ENCODE results near the gene TRAF7.

The TRAF7 gene

DNA sequence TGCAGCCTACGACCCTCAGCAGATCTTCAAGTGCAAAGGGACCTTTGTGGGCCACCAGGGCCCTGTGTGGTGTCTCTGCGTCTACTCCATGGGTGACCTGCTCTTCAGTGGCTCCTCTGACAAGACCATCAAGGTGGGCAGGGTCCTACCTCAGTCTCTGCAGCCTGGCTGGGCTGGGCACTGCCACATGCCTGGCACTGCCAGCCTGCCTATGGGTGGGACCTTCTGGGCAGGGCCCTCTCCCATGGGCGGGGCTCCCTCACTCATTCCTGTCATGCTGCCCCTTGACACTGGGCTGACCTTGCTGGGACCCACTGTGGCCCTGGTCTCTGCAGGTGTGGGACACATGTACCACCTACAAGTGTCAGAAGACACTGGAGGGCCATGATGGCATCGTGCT is 18.3 kb downstream of the TRAF7 start:
- TF ChIP-seq, protein P1, sequence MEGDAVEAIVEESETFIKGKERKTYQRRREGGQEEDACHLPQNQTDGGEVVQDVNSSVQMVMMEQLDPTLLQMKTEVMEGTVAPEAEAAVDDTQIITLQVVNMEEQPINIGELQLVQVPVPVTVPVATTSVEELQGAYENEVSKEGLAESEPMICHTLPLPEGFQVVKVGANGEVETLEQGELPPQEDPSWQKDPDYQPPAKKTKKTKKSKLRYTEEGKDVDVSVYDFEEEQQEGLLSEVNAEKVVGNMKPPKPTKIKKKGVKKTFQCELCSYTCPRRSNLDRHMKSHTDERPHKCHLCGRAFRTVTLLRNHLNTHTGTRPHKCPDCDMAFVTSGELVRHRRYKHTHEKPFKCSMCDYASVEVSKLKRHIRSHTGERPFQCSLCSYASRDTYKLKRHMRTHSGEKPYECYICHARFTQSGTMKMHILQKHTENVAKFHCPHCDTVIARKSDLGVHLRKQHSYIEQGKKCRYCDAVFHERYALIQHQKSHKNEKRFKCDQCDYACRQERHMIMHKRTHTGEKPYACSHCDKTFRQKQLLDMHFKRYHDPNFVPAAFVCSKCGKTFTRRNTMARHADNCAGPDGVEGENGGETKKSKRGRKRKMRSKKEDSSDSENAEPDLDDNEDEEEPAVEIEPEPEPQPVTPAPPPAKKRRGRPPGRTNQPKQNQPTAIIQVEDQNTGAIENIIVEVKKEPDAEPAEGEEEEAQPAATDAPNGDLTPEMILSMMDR (IDR thresholded peaks at IDR 0.05; ENCODE audit: low read length): no peak
- TF ChIP-seq EZH2 (IDR thresholded peaks at IDR 0.05; ENCODE audit: borderline replicate concordance, low read length): no peak
- no peak overlapping the region for H2AFZ ChIP-seq (ENCODE audit: low read length)
- no peaks in the 10 kb centered on the region for H3K9me3 ChIP-seq (ENCODE audit: low read length)
- no peaks in the 10 kb centered on the region for H4K20me1 ChIP-seq (ENCODE audit: insufficient read depth, low read length)
- peaks cover 47% of the 10 kb centered on the region for H3K36me3 ChIP-seq (ENCODE audit: insufficient read depth, low read length)
- no peak overlapping the region for H3K4me3 ChIP-seq (ENCODE audit: low read depth, low read length, poor library complexity, severe bottlenecking)
- H3F3A ChIP-seq (ENCODE audit: insufficient read depth, low read length): no peaks in the 10 kb centered on the region
- no peaks in the 10 kb centered on the region for H3K4me1 ChIP-seq (ENCODE audit: insufficient read depth, low read length, severe bottlenecking)
- H3K4me2 ChIP-seq (ENCODE audit: low read length): no peak overlapping the region
- H3K27ac ChIP-seq (ENCODE audit: low read depth, low read length, poor library complexity, severe bottlenecking): no peak overlapping the region
- H3K27me3 ChIP-seq (ENCODE audit: insufficient read depth, low read length): no peaks in the 10 kb centered on the region
- H3K9me2 ChIP-seq (ENCODE audit: low read depth, low read length): no peaks in the 10 kb centered on the region
- H3K79me2 ChIP-seq (ENCODE audit: insufficient read depth, low read length): no peaks in the 10 kb centered on the region
- H3K9ac ChIP-seq (ENCODE audit: low read length): no peak overlapping the region

DNA sequence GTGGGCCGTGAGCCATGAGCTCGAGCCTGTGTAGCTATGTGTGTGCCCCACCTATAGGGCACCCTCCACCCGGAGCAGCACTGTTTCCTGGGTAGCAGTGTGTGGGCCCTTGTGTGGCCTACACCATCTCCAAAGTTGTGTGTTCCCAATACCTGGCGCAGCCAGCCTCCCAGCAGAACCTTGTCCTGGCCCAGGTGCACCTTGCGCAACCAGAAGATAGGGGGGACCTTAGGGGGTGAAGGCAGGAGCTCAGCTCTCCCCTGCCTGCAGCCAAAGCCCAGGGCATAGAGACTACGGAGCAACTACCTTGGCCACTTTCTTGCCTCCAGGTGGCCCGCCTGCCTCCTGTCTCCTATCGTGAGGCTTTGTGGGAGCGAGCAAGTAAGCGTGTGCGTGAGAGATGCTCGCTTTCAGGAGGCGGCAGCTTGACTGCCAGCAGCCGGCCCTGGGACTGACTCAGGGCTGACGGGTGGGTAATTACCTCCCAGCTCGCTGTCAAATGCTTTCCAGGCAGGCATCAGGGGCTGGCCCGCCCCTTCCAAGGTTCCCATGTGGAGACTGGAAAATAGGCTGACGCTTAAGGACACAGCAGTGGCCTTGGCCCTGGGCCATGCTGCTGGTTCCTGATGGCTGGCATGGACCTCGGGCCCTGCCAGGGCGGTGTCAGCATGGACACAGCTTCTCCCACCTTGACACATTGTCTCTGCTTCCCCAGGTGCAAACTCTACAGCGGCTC is 19.0 kb downstream of the TRAF7 start:
- H3K9ac ChIP-seq (ENCODE audit: low read length): no peak overlapping the region
- H3K27me3 ChIP-seq (ENCODE audit: insufficient read depth, low read length): no peaks in the 10 kb centered on the region

DNA sequence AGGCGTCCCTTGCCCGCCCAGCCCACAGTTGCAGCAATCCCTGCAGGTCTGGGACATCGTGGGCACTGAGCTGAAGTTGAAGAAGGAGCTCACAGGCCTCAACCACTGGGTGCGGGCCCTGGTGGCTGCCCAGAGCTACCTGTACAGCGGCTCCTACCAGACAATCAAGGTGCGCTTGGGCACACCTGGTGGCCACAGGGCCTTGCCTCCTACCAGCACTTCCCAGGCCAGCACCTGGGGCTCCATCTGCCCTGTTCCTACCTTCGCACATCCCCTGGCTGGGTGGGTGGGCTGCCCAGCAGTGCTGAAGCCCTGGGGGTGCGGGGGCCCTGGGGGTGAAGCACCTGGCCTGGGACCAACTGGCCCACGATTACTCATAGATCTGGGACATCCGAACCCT is 19.9 kb downstream of the TRAF7 start:
- Histone ChIP-seq H2AFZ (ENCODE audit: low read length) (no peak overlapping the region), H3K27me3 (ENCODE audit: insufficient read depth, low read length) (no peaks in the 10 kb centered on the region), H3K9me3 (ENCODE audit: low read length) (no peaks in the 10 kb centered on the region), H3K27ac (ENCODE audit: low read depth, low read length, poor library complexity, severe bottlenecking) (no peak overlapping the region), H3F3A (ENCODE audit: insufficient read depth, low read length) (no peaks in the 10 kb centered on the region), H3K4me2 (ENCODE audit: low read length) (no peak overlapping the region), H3K4me3 (ENCODE audit: low read depth, low read length, poor library complexity, severe bottlenecking) (no peak overlapping the region), H3K36me3 (ENCODE audit: insufficient read depth, low read length) (peaks cover 47% of the 10 kb centered on the region), H3K9ac (ENCODE audit: low read length) (no peak overlapping the region), H3K79me2 (ENCODE audit: insufficient read depth, low read length) (no peaks in the 10 kb centered on the region), H3K9me2 (ENCODE audit: low read depth, low read length) (no peaks in the 10 kb centered on the region), H4K20me1 (ENCODE audit: insufficient read depth, low read length) (no peaks in the 10 kb centered on the region), H3K4me1 (ENCODE audit: insufficient read depth, low read length, severe bottlenecking) (no peaks in the 10 kb centered on the region)
- TF ChIP-seq, protein P1 (IDR thresholded peaks at IDR 0.05; ENCODE audit: low read length): no peak
- TF ChIP-seq EZH2 (IDR thresholded peaks at IDR 0.05; ENCODE audit: borderline replicate concordance, low read length): no peak

More for the DNA sequence above, 19.0 kb downstream of the TRAF7 start:
- Histone ChIP-seq H3F3A (ENCODE audit: insufficient read depth, low read length) (no peaks in the 10 kb centered on the region), H3K4me3 (ENCODE audit: low read depth, low read length, poor library complexity, severe bottlenecking) (no peak overlapping the region), H3K4me1 (ENCODE audit: insufficient read depth, low read length, severe bottlenecking) (no peaks in the 10 kb centered on the region), H2AFZ (ENCODE audit: low read length) (no peak overlapping the region), H3K9me2 (ENCODE audit: low read depth, low read length) (no peaks in the 10 kb centered on the region), H3K9me3 (ENCODE audit: low read length) (no peaks in the 10 kb centered on the region), H3K27ac (ENCODE audit: low read depth, low read length, poor library complexity, severe bottlenecking) (no peak overlapping the region), H3K4me2 (ENCODE audit: low read length) (no peak overlapping the region), H3K79me2 (ENCODE audit: insufficient read depth, low read length) (no peaks in the 10 kb centered on the region), H4K20me1 (ENCODE audit: insufficient read depth, low read length) (no peaks in the 10 kb centered on the region), H3K36me3 (ENCODE audit: insufficient read depth, low read length) (peaks cover 47% of the 10 kb centered on the region)
- TF ChIP-seq, protein P1 (IDR thresholded peaks at IDR 0.05; ENCODE audit: low read length): no peak
- no peak for TF ChIP-seq EZH2 (IDR thresholded peaks at IDR 0.05; ENCODE audit: borderline replicate concordance, low read length)
